Posterior cingulate gyrus (tissue), 11 donors: ENCODE measurements around the gene TCHP.
"Not testable (repeated sequence)": the region's sequence is repeated elsewhere in the genome, so short reads cannot be mapped to it uniquely, and the experiment has no call there.

ENCODE experiments used
- DNase-seq, 10 donors: peaks; one replicate each; pipeline versions ENCODE4 v3.0.0 to v3.0.0-alpha.2; 2020 to 2021; ENCODE audit warnings: mixed read lengths in 3 of 10
- intact Hi-C: fragments of 100-400 bp; cut with DNase I; formaldehyde crosslinking; loops from one replicate; pipeline ENCODE4 v1.15.1; 2023

The TCHP gene, protein sequence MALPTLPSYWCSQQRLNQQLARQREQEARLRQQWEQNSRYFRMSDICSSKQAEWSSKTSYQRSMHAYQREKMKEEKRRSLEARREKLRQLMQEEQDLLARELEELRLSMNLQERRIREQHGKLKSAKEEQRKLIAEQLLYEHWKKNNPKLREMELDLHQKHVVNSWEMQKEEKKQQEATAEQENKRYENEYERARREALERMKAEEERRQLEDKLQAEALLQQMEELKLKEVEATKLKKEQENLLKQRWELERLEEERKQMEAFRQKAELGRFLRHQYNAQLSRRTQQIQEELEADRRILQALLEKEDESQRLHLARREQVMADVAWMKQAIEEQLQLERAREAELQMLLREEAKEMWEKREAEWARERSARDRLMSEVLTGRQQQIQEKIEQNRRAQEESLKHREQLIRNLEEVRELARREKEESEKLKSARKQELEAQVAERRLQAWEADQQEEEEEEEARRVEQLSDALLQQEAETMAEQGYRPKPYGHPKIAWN

DNA sequence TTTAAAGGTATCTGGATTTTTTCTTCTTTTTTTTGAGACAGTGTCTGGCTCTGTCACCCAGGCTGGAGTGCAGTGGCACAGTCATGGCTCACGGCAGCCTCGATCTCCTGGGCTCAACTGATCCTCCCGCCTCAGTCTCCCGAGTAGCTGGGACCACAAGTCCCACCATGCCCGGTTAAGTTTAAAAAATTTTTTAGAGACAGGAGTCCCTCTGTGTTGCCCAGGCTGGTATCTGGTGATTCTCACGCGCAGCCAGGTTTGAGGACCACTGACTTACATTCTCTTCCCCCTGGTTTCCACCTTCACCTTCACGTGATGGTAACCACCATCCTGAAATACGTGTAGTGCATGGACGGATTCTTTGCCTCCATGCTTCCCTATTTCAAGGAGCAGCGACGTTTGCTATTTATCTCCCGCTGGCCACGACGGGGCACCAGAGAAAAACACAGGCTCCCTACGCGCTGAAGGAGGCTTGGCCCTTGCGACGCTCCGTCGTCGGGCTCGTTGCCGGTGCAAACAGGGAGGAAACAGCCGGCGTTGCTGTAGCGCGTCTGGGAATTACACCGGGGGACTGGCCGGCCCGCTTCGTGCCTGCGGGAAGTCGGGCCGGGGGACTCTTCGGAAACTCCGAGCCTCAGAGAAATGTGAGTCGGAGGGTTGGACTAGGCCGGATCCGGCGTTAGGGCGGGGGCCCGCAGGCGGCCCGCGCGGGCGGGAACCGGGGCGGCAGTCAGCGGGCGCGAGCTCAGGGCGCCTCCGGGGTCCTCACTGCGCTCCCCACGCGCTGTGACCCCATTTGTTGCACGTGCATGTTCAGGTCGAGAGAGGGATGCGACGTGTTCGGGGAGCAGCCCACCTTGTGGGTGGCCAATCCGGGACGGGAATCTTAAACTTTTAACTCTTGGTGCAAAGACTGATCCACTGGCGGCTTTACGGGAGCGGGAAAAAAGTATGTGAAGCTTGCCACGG lies at the start of gene TCHP:
TCHP (plus strand) TSS at position 492 of the 969 bp plus-strand sequence. CDS start 2,753 bp downstream, outside the sequence.
- intact Hi-C loops: loop anchor here (1.0 to 10.0 kb wide), 3 partner anchors 20 to 125 kb away; partner anchors contain the start of genes ANKRD13A, GIT2 and GLTP
- DNase-seq: peak; percentile 82 to 98 (median 88)

DNA sequence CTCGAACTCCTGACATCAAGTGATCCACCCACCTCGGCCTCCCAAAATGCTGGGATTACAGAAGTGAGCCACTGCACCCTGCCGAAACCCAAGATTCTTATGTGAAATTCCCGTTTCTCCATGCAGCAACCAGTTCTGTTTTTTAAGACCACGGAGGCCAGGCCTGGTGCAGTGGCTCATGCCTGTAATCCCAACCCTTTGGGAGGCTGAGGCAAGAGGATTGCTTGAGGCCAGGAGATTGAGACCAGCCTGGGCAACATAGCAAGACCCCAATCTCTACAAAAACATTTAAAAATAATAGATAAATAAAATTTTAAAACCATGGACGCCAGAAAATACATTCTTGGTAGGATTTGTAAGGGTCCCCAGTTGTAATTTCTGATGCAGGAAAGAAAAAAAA lies 49.6 kb upstream of the TCHP start:
- intact Hi-C loops, DNase-seq: not testable (repeated sequence)

DNA sequence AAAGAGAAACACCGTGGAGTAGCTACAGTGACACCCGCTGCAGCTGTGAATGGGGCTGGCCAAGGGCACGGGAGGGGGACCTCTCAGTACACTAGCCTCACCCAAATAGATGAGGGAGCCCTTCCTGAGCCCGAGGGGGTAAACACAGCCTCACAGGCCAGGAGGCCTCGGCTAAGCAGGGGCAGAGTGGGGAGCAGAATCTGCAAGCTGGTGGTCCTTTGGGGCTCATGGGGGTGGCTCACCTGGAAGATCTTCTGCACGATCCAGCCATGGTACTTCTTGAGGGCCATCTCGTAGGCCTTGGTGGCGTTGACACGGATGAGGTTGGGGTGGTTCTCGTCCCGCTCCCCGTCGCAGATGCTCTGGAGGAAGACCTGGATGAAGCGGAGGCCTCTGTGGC lies 44.7 kb upstream of the TCHP start:
- intact Hi-C loops: no loop called here
- no peak for DNase-seq

DNA sequence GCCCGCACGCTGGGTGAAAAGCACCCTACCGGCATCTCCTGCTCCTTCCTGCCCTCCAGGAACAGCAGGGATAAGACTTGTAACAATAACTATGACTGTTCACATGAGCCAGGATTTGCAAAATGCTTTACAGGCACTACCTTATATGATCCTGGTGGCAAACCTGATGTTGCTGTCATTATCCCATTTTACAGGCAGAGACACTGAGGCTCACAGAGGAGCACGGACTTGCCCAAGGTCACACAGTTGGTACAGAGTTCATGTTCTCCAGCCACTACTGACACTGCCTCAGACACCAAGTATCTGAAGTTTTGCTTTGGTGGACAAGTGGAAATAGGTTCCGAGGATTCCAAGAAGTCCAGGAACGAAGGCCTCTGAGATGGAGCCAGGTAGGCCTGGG lies 42.4 kb upstream of the TCHP start:
- DNase-seq: no peak
- intact Hi-C loops: no loop called here

DNA sequence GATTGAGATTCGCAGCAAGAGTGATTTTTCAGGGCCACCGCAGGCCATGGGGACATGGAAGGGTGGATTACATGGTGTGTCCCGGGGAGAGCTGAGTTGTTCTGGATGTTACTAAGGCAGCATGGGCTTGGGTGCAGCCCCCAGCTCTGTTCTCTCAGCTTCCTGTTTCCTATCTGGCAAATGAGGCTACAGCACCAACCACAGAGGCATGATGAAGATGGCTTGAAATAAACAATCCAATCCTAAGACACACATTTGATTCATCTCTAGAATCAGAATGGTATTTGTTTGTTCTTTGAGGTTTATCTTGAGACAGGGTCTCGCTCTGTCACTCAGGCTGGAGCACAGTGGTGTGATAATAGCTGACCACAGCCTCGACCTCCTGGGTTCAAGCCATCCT lies 41.3 kb upstream of the TCHP start:
- no peak for DNase-seq
- intact Hi-C loops: no loop called here

DNA sequence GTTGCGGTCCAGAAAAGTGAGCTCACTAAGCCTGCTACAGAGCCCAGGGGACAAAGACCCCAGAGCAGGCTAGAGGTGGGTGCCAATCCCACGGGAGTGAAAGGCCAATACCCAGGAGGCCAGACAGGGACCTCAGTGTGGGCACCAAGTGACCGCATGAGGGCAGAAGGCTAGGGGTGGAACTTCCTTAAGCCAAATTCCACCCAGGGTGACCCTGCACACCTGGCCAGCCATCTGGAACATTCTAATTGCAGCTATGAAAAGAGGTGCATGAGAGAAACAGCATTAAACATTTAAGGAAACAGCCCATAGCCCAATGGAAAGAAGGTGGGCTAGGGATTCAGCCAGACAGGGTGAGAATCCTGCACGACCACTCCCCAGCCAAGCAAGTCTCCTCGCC lies 39.1 kb upstream of the TCHP start:
- DNase-seq: no peak
- intact Hi-C loops: no loop called here

DNA sequence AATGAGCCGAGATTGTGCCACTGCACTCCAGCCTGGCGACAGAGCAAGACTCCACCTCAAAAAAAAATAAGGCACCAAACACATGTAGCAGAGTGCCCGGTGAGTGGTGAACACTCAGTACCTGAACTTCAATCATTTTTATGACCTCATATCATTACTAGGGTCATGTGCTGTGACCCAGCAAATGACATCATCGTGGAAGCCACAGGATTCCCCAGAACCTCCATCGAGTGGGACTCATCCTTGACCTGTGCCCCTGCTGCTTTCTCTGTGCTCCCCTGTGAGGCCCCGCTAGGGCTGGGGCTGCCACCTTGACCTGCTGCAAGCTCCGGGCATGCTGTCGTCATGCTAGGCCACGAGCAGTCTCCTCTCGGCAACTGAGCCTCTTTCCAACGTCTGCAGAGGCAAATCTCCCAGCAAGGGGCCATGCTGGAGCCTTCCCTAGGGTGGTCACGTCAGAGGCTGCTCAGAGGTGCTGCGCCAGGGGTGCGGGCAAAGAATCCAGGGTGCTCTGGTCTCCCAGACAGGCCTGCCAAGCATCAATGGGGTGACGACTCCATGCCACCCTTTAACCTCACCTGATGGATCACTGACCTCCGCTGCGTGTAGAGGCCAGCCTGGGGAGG lies 38.3 kb upstream of the TCHP start:
- intact Hi-C loops: no loop called here
- DNase-seq: no peak

DNA sequence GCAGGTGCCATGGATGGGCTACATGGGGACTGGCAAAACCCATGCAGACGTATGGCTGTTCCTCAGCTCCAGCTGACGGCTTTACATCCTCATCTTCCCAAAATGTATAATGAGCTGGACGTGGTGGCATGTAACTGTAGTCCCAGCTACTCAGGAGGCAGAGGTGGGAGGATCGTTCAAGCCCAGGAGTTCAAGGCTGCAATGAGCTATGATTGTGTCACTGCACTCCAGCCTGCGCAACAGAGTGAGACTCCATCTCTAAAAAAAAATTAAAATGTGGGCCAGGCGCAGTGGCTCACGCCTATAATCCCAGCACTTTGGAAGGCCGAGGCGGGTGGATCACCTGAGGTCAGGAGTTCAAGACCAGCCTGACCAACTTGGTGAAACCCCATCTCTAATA lies 37.6 kb upstream of the TCHP start:
- intact Hi-C loops: not testable (repeated sequence)

DNA sequence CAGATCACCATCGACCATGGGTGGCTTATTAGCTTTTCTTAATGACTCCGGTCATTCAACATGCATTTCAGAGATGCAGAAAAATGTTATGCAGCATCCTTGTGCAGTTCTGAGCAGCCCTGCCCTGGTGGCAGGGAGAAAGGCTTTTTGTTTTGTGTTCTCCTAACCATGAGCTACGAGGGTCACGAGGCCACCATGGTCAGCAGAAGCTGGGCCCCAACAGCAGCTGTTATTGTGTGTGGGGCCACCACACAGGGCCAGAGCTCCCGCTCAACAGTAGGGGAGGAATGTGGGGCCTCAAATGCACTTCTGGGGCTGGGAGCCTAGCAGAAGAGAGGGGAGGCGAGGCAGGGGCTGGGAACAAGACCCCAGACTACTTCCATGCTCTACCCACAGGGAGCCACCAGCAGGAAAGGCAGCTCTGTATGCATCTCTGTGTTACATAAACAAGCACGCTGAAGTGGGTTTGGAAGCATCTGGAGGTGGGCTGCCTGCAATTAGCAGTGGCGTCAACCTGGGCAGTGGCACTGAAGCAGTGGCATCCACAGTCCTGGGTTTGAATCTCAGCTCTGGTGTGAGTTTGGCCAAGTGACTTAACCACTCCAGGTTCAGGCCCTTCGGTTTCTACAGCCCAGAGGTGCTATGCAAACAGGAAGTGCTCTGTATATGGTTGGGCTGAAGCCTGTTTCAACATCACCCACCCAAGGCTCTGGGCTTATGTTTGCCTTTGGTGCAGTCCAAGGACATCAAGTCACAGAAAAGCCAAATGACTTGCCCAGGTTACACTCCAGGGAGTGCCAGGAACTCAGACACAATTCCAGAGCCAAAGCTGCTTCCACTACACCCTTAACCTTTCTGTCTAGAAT lies 36.0 kb upstream of the TCHP start:
- DNase-seq: peak; percentile 61 to 97 (median 80)
- intact Hi-C loops: no loop called here

More for the DNA sequence above, 37.6 kb upstream of the TCHP start:
- DNase-seq: not testable (repeated sequence)

DNA sequence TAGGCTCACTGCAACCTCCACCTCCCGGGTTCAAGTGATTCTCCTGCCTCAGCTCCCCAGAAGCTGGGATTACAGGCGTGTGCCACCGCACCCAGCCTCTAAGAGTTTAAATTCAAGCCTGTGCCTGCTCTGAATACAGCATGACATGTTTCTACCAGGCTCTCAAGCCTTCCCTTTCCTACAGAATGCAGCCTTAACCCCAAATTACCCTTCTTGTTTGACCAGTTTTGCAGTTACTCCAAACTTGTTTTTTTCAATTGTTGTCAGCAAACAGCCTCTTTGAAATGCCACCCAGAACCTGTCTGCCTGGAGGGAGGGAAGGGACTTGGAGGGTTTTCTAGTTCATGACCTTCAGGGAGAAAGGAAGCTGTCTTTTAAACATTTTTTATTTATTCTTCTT lies 35.2 kb upstream of the TCHP start:
- intact Hi-C loops: no loop called here
- peak in 1 of 10 donors; percentile 5 for DNase-seq

DNA sequence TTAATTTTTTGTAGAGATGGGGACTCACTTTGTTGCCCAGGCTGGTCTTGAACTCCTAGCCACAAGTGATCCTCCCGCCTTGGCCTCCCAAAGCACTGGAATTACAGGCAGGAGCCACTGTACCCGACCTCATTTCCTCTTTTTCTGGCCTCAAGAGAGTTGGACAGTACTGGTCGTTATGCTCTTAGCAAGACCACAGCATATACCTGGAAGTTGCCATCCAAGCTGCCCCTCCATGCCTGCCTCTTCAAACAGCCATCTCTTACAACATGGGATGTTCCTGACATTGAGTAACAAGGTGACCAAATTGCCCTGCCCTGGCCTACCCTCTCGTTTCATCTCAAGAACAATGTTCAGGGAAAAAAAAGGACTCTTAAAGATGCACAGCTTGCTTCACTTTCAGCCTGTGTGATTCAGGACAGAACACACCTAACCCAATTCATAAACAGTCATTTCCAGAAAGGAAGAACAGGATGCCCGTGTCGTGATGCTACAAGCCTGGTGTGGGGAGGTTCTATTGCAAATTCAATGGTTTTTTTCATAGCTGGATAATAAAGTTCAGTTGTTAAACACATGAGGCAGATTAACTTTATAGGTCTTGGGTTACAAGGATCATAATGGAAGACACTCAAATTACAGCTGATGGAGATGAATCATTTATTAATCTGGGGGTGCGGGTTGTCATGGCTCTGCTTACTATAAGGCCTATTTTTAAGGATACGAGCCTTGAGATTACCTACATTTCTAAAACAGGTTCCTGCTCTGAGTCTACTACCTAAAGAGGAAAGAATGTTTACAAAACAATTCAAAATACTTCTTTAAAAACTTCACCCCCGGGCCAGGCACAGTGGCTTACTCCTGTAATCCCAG lies 31.7 kb upstream of the TCHP start:
- no peak for DNase-seq
- intact Hi-C loops: no loop called here

DNA sequence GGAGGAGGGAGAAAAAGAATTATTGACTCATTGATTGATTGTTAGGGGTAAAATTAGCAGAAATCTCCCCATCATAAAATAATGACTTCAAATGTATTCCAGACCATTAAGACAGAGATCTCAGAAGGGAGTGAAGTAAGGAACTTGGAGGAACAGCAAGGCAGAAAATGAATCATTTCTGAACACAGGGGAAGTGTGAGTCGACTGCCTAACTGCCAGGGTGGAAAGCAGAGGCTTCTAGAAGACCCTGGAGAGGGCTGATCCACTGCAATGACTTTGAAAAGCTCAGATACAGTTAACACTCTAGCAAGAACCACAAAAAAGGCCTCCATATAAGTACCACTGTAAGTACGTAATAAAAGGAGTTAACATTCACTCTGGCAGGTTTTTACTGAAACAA lies 29.4 kb upstream of the TCHP start:
- no peak for DNase-seq
- intact Hi-C loops: no loop called here

DNA sequence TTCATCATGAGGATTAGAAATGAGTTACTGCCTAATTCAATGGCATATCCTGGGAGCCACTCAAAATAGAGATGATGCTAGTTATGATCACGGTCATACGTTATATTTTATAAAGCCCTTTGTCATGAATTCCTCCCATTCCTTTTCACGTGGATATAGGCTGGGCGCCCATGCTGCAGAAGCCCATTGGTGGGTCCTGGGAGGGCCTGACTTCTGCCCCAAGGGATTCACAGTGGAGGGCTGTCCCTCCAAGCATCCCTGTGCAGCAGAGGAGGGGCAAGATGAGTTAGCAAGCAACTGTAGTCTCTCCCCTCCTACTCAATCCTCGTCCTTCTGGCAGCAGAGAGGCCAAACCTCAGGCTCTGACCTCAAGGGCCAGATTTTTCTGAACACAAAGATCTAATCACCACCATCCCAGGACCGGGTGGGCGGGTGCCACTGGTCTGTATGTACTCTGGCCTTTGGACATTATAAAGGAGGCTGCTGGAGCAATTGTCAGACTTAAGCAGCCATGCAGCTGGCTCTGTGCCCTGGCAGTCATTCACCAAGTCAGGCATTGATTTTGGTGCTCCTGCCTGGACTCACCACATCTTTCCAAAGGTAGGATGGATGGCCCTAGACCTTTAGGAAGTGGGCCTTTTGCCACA lies 28.3 kb upstream of the TCHP start:
- DNase-seq: peak in 1 of 10 donors; percentile 45
- intact Hi-C loops: no loop called here

DNA sequence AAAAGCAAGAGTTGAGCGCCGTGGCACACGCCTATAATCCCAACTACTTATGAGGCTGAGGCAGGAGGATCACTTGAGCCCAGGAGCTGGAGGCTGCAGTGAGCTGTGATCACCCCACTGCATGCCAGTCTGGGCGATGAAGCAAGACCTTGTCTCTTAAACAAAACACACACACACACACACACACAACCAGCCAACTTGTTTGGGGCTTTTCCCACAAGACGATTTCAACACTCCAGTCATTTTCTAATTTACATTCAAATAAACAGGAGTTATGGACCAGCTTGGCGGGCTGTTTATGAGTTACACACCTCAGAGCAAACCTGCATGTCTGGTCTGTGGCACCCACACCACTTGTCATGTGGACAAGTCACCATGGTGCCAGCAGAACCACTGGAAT lies 26.4 kb upstream of the TCHP start:
- intact Hi-C loops: no loop called here
- DNase-seq: no peak

DNA sequence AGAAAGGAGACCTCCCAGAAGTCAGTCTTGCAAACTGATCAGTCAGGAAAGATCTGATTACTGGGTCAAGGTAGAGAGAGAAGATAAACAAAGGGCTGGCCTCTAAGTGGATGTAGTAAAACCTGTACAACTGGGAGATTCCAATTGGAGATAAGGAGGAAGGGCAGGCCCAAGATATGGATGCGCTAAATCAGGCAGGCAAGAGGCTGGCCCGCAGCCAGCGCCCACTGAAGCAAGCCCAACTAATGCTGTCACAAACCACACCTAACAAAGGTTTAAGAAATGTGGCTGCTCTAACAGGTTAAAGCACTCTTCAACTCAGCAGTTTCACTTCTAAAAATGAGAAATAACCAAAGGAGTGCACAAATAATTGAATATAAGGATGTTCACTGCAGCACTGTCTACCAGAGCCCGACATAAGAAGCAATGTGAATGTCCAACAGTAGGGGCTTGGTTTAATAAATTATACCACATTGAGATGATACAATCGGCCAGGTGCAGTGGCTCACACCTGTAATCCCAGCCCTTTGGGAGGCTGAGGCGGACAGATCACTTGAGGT lies 24.4 kb upstream of the TCHP start:
- intact Hi-C loops: no loop called here
- no peak for DNase-seq

DNA sequence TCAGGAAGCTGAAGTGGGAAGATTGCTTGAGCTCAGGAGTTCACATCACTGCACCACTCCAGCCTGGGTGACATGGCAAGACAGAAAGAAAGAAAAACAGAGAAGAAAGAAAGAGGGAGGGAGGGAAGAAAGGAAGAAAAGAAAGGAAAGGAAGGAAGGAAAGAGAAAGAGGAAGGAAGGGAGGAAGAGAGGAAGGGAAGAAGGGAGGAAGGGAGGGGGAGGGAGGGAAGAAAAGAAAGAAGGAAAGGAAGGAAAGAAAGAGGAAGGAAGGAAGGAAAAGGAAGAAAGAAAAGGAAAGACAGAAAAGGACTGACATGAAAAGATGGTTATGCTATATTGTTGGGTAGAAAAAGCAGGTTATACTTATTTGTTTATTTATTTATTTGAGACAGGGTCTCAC lies 23.7 kb upstream of the TCHP start:
- intact Hi-C loops: no loop called here
- DNase-seq: no peak

DNA sequence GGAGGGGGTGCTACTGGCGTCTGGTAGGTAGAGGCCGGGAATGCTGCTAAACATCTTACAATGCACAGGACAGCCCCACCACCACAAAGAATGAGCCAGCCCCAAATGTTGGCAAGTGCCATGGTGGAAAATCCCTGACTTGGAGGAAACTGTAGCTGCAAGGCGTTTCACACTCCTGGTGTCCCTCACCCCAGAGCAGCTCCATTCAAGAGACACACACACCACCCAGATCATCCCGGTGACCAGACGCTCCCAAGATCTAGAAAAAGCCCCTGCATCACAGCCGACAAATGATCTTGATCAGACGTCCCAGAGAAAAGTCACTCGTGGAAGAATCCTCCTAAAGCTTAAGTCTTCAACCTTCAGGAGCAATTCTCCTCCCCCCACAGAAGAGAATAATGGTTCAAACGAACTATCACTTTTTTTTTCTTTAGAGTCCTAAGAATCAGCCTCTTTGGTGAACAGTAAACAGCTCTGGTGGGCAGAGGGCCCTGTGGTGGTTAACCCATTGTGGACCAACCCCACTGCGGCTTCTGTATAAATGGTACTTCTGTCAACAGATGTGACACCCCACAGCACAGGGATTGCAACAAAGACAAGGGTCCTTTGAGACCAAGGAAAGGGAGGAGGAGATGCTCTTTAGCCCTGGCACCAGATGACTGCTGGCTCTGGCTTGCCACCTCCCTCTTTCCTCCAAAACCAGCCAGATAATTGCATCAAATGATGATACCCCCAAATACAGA lies 22.4 kb upstream of the TCHP start:
- intact Hi-C loops: no loop called here
- peak in 6 of 10 donors; percentile 17 to 92 (median 44) for DNase-seq
